GM23338 (cell line): ENCODE results near the gene ITGB5. TPM values are rescaled to one million over a fixed set of nuclear protein-coding genes. Genes with fewer than 3 reads are reported as not detected.
A peak's percentile ranks its signal among the peaks of the same experiment; 100 is the strongest.

Source experiments
- ATAC-seq: fragments of 200-7000 bp; cut with Tn5 transposase; 3 replicates; pipeline ENCODE4 v1.9.1; 2020
- DNase-seq: peaks from one replicate; pipeline ENCODE4 v3.0.0-alpha.2; 2015; ENCODE audit warnings: low spot score
- H2AFZ ChIP-seq: fragments of 200-600 bp; sonication (generic); 2 replicates; pipeline ENCODE4 v1.8.0; 2016; ENCODE audit warnings: antibody characterized with exemption, mild to moderate bottlenecking, moderate library complexity
- H3F3A ChIP-seq: fragments of 200-600 bp; sonication (generic); replicated peaks from 2 replicates; pipeline ENCODE4 v1.8.0; 2017; ENCODE audit warnings: antibody characterized with exemption, mixed run types, low read depth
- H3K27ac ChIP-seq: fragments of 200-600 bp; sonication (generic); 2 replicates; pipeline ENCODE4 v1.6.1; 2016; ENCODE audit warnings: low read depth
- H3K27me3 ChIP-seq: fragments of 200-600 bp; sonication (generic); 2 replicates; pipeline ENCODE4 v1.8.0; 2016; ENCODE audit warnings: mild to moderate bottlenecking, mixed run types, moderate library complexity; ENCODE audit not compliant: insufficient read depth
- H3K36me3 ChIP-seq: fragments of 200-600 bp; sonication (generic); 2 replicates; pipeline ENCODE4 v1.8.0; 2016; ENCODE audit warnings: mild to moderate bottlenecking; ENCODE audit not compliant: insufficient read depth
- H3K4me1 ChIP-seq: fragments of 200-600 bp; sonication (generic); 2 replicates; pipeline ENCODE4 v1.8.0; 2016; ENCODE audit warnings: mild to moderate bottlenecking, moderate library complexity; ENCODE audit not compliant: insufficient read depth
- H3K4me2 ChIP-seq: fragments of 200-600 bp; sonication (generic); 2 replicates; pipeline ENCODE4 v1.7.1; 2017; ENCODE audit warnings: mixed run types
- H3K4me3 ChIP-seq: fragments of 200-600 bp; sonication (generic); 2 replicates; pipeline ENCODE4 v1.6.1; 2016; ENCODE audit warnings: mixed run types
- H3K79me2 ChIP-seq: fragments of 200-600 bp; sonication (generic); replicated peaks from 2 replicates; pipeline ENCODE4 v1.8.0; 2017; ENCODE audit warnings: mild to moderate bottlenecking; ENCODE audit not compliant: insufficient read depth
- H3K9me2 ChIP-seq: fragments of 200-600 bp; sonication (generic); 2 replicates; pipeline ENCODE4 v1.8.0; 2017; ENCODE audit not compliant: insufficient read depth
- H4K20me1 ChIP-seq: fragments of 200-600 bp; sonication (generic); replicated peaks from 2 replicates; pipeline ENCODE4 v1.8.0; 2017; ENCODE audit warnings: mild to moderate bottlenecking; ENCODE audit not compliant: insufficient read depth
- H3K27ac Mint-ChIP-seq: 2 replicates; pipeline ENCODE4 v1.8.0; 2020; ENCODE audit warnings: inconsistent platforms, mild to moderate bottlenecking, moderate library complexity, mixed read lengths
- H3K27me3 Mint-ChIP-seq: 3 replicates; pipeline ENCODE4 v1.8.0; 2022; ENCODE audit warnings: low read depth, mild to moderate bottlenecking, moderate library complexity, mixed read lengths, inconsistent platforms; ENCODE audit not compliant: insufficient read depth, poor library complexity
- H3K36me3 Mint-ChIP-seq: 3 replicates; pipeline ENCODE4 v1.8.0; 2021; ENCODE audit warnings: low read depth, mild to moderate bottlenecking, inconsistent platforms, moderate library complexity, mixed read lengths
- H3K4me1 Mint-ChIP-seq: 3 replicates; pipeline ENCODE4 v1.8.0; 2020; ENCODE audit warnings: mild to moderate bottlenecking, inconsistent platforms, mixed read lengths
- H3K4me3 Mint-ChIP-seq: 3 replicates; pipeline ENCODE4 v1.8.0; 2021; ENCODE audit warnings: moderate library complexity, mild to moderate bottlenecking, inconsistent platforms, mixed read lengths
- H3K9me3 Mint-ChIP-seq: 3 replicates; pipeline ENCODE4 v1.8.0; 2020; ENCODE audit warnings: moderate library complexity, mild to moderate bottlenecking, inconsistent platforms, mixed read lengths
- CREB1 ChIP-seq: fragments of 250-450 bp; sonication (Bioruptor Pico); IDR thresholded peaks from 2 replicates; pipeline ENCODE4 v1.5.0; 2020; ENCODE audit warnings: low read depth, mild to moderate bottlenecking, moderate library complexity
- CTCF ChIP-seq, 2 experiments: fragments of 200-600 bp in 1 of 2; sonication (generic) in 1 of 2; conservative IDR thresholded peaks; 2 replicates each; pipeline versions ENCODE4 v1.5.1 to v1.6.1; 2016 to 2017; ENCODE audit warnings: antibody characterized with exemption in 2 of 2, low read depth in 2 of 2, mild to moderate bottlenecking in 2 of 2, moderate library complexity in 1 of 2
- ETS1 ChIP-seq: IDR thresholded peaks from 2 replicates; pipeline ENCODE4 v1.6.1; 2016; ENCODE audit warnings: antibody characterized with exemption
- EZH2 ChIP-seq: fragments of 200-600 bp; sonication (generic); IDR thresholded peaks from one replicate; pipeline ENCODE4 v1.8.0; 2017; ENCODE audit warnings: antibody characterized with exemption, mild to moderate bottlenecking, low read depth; ENCODE audit not compliant: unreplicated experiment
- EZH2phosphoT487 ChIP-seq: fragments of 200-600 bp; sonication (generic); IDR thresholded peaks from one replicate; pipeline ENCODE4 v1.8.1; 2018; ENCODE audit warnings: antibody characterized with exemption; ENCODE audit not compliant: unreplicated experiment
- JUNB ChIP-seq: IDR thresholded peaks from one replicate; pipeline ENCODE4 v1.6.1; 2016; ENCODE audit warnings: antibody characterized with exemption; ENCODE audit not compliant: unreplicated experiment
- POLR2AphosphoS5 ChIP-seq: IDR thresholded peaks from 2 replicates; pipeline ENCODE4 v1.6.1; 2016; ENCODE audit warnings: antibody characterized with exemption, low read depth
- REST ChIP-seq: IDR thresholded peaks from one replicate; pipeline ENCODE4 v1.6.1; 2018; ENCODE audit warnings: antibody characterized with exemption; ENCODE audit not compliant: unreplicated experiment
- STAT1 ChIP-seq: IDR thresholded peaks from one replicate; pipeline ENCODE4 v1.6.1; 2016; ENCODE audit warnings: antibody characterized with exemption; ENCODE audit not compliant: unreplicated experiment
- ZNF114 ChIP-seq: fragments of 250-450 bp; sonication (Bioruptor Pico); IDR thresholded peaks from 2 replicates; pipeline ENCODE4 v1.5.0; 2020; ENCODE audit warnings: mild to moderate bottlenecking, moderate library complexity
- ZNF331 ChIP-seq: fragments of 250-450 bp; sonication (Bioruptor Pico); IDR thresholded peaks from 2 replicates; pipeline ENCODE4 v1.5.0; 2020; ENCODE audit warnings: low read depth, mild to moderate bottlenecking, moderate library complexity
- polyA plus RNA-seq: library from polyadenylated mRNA; unstranded; fragments of >200 nt; fragmentation: Nextera tagmentation; extraction: Ambion mirVana; gene quantifications from 2 replicates; pipeline ENCODE4 v1.2.1, GENCODE V29; 2016
- total RNA-seq: library from RNA; depleted of rRNA; stranded (reverse); fragments of >200 nt; shearing (Covaris generic); gene quantifications from 2 replicates; pipeline ENCODE4 v1.2.3, GENCODE V29; 2014

ITGB5 gene
- total and polyA plus RNA-seq, 2 experiments from 2014 or later = 68.2 to 269 TPM

- Histone ChIP-seq H3K79me2 (no peaks in the 10 kb centered on the region), H3K27ac (no peak overlapping the region), H3K4me3 (no peak overlapping the region), H3K4me2 (no peak overlapping the region), H3F3A (no peaks in the 10 kb centered on the region), H3K36me3 (no peaks in the 10 kb centered on the region), H3K27me3 (no peaks in the 10 kb centered on the region), H2AFZ (0 out of 2 replicates have a peak overlapping the region, but pooled peaks have one; percentile 32), H3K9me2 (no peaks in the 10 kb centered on the region), H4K20me1 (no peaks in the 10 kb centered on the region), H3K4me1 (no peaks in the 10 kb centered on the region)
- Mint-ChIP-seq H3K36me3 (no peaks in the 10 kb centered on the region), H3K27me3 (peaks cover 8% of the 10 kb centered on the region), H3K4me3 (no peak overlapping the region), H3K4me1 (peaks cover 5% of the 10 kb centered on the region; the same call in 2 of the 3 replicates), H3K27ac (no peak overlapping the region), H3K9me3 (no peaks in the 10 kb centered on the region)
- ATAC-seq (no peak), DNase-seq (no peak)
- TF ChIP-seq CREB1 (CRISPR knock-in tag) (no peak), EZH2 (no peak), ZNF331 (no peak), POLR2AphosphoS5 (no peak), CTCF (conservative IDR thresholded peaks at IDR 0.05; ENCODE audit: low read depth in 2 of 2) (no peak), REST (no peak), JUNB (no peak), EZH2phosphoT487 (no peak)
Observed at GRCh38 chr3:124915254-124915653, 28.1 kb upstream of the ITGB5 start.

GRCh38 chr3:124907957-124908356 lies 20.8 kb upstream of the ITGB5 start:
- no peaks in the 10 kb centered on the region for H3K36me3 ChIP-seq
- H3K4me1 ChIP-seq = peaks cover 3% of the 10 kb centered on the region; the same call in 1 of the 2 replicates
- peak; percentile 39 for DNase-seq
- peaks cover 9% of the 10 kb centered on the region for H3K4me1 Mint-ChIP-seq
- no peak overlapping the region for H3K4me2 ChIP-seq
- H3F3A ChIP-seq = no peaks in the 10 kb centered on the region
- no peaks in the 10 kb centered on the region for H4K20me1 ChIP-seq
- H3K79me2 ChIP-seq = no peaks in the 10 kb centered on the region
- H3K9me2 ChIP-seq = no peaks in the 10 kb centered on the region
- no peaks in the 10 kb centered on the region for H3K9me3 Mint-ChIP-seq
- peak overlapping the region; percentile 6; the same call in 1 of the 2 replicates for H2AFZ ChIP-seq
- H3K27me3 Mint-ChIP-seq = peaks cover 2% of the 10 kb centered on the region
- no peaks in the 10 kb centered on the region for H3K36me3 Mint-ChIP-seq
- H3K4me3 Mint-ChIP-seq = no peak overlapping the region
- ATAC-seq = peak; percentile 87
- no peak overlapping the region for H3K27ac Mint-ChIP-seq
- no peak overlapping the region for H3K27ac ChIP-seq
- H3K27me3 ChIP-seq = no peaks in the 10 kb centered on the region
- no peak overlapping the region for H3K4me3 ChIP-seq
- TF ChIP-seq ZNF114 (no peak), CTCF (conservative IDR thresholded peaks at IDR 0.05; ENCODE audit: low read depth in 2 of 2) (no peak), ZNF331 (no peak), EZH2 (no peak), CREB1 (CRISPR knock-in tag) (no peak), JUNB (no peak), ETS1 (no peak), REST (no peak), STAT1 (no peak)
